BLaER1 treated with 17β-estradiol and CSF1 and Interleukin-3, amounts not matched to agents 10 nM and 100 nM (cell line): ENCODE results near the gene CINP.

Experiments
- H3K27ac ChIP-seq, 11 experiments: shearing (Covaris generic); formaldehyde crosslinking; 2 replicates each; pipeline ENCODE4 v1.8.1; 2022
- H3K27me3 ChIP-seq, 11 experiments: shearing (Covaris generic); formaldehyde crosslinking; 2 replicates each; pipeline ENCODE4 v1.8.1; 2022
- H3K36me3 ChIP-seq, 11 experiments: shearing (Covaris generic); formaldehyde crosslinking; 2 replicates each; pipeline ENCODE4 v1.8.1; 2022
- H3K4me1 ChIP-seq, 10 experiments: shearing (Covaris generic); formaldehyde crosslinking; 2 replicates each; pipeline ENCODE4 v1.8.1; 2022
- H3K4me2 ChIP-seq, 11 experiments: shearing (Covaris generic); formaldehyde crosslinking; 2 replicates each; pipeline ENCODE4 v1.8.1; 2022
- H3K4me3 ChIP-seq, 10 experiments: shearing (Covaris generic); formaldehyde crosslinking; 2 replicates each; pipeline ENCODE4 v1.8.1; 2022
- H3K9ac ChIP-seq, 11 experiments: shearing (Covaris generic); formaldehyde crosslinking; 2 replicates each; pipeline ENCODE4 v1.8.1; 2022
- H3K9me3 ChIP-seq, 11 experiments: shearing (Covaris generic); formaldehyde crosslinking; replicated peaks in 1 of 11; 2 replicates each; pipeline ENCODE4 v1.8.1; 2022
- H4K20me1 ChIP-seq, 11 experiments: shearing (Covaris generic); formaldehyde crosslinking; 2 replicates each; pipeline ENCODE4 v1.8.1; 2022
- Cebpa-rat ChIP-seq, 11 experiments: shearing (Covaris generic); IDR thresholded peaks; 2 replicates each; pipeline ENCODE4 v1.8.1; 2022

The CINP gene

DNA sequence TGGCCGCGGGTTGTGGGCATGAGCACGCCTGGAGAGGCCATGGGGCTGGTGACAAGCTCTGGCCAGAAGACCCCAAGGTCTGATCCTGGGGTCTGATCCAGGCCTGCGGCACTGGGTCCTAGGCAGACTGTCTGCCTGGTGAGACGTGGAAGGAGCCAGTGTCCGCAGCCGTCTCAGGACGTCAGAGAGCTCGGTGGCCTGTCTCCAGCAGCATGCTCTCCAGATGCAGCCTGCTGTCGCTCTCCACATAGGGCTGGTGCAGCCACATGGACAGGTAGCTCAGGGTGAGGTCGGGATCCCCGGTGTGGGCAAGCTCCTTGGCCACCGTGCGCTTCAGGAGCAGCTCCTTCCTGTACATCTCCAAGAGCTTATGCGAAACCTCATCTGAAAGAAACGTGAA is 14.3 kb downstream of the CINP start:
- Histone ChIP-seq H3K36me3 (peaks cover 71 to 100% (median 95%) of the 10 kb centered on the region in 11 experiments), H3K4me3 (no peak overlapping the region), H3K27ac (no peak overlapping the region), H4K20me1 (peaks cover 0 to 14% (median 0%) of the 10 kb centered on the region in 11 experiments; a peak in 3 of 22 replicates), H3K4me2 (no peak overlapping the region), H3K9ac (no peak overlapping the region), H3K27me3 (no peaks in the 10 kb centered on the region), H3K4me1 (no peaks in the 10 kb centered on the region), H3K9me3 (no peaks in the 10 kb centered on the region)
- TF ChIP-seq Cebpa-rat (IDR thresholded peaks at IDR 0.05): no peak

GRCh38 chr14:102346645-102347044 is 16.0 kb downstream of the CINP start:
- H3K4me3 ChIP-seq: no peak overlapping the region
- TF ChIP-seq Cebpa-rat (IDR thresholded peaks at IDR 0.05): no peak
- H3K27ac ChIP-seq: no peak overlapping the region
- H3K4me1 ChIP-seq: no peaks in the 10 kb centered on the region
- peaks cover 79 to 100% (median 96%) of the 10 kb centered on the region in 11 experiments for H3K36me3 ChIP-seq
- peaks cover 0 to 20% (median 0%) of the 10 kb centered on the region in 11 experiments; a peak in 6 of 22 replicates for H4K20me1 ChIP-seq
- H3K27me3 ChIP-seq: no peaks in the 10 kb centered on the region
- no peaks in the 10 kb centered on the region for H3K9me3 ChIP-seq
- no peak overlapping the region for H3K4me2 ChIP-seq
- no peak overlapping the region for H3K9ac ChIP-seq

DNA sequence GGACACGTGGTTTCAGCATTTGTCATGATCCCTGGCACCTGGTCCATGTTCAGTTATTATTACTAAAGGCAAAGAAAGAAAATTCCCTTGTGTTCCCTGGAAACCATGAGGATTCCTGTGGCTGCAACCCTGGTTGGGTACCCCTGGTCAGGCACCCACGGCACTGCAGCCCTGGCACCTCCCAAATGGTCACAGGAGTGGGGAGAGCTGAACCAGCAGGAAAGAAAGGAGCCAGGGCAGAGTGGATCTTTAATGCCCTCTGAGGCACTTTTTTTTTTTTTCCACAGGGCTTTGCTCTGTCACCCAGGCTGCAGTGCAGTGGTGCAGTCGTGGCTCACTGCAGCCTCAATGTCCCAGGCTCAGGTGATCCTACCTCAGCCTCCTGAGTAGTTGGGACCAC is 17.5 kb downstream of the CINP start:
- H3K4me3 ChIP-seq: no peak overlapping the region
- no peak for TF ChIP-seq Cebpa-rat (IDR thresholded peaks at IDR 0.05)
- no peak overlapping the region for H3K9ac ChIP-seq
- H3K27ac ChIP-seq: no peak overlapping the region
- H4K20me1 ChIP-seq: peaks cover 0 to 25% (median 0%) of the 10 kb centered on the region in 11 experiments; a peak in 7 of 22 replicates
- no peaks in the 10 kb centered on the region for H3K9me3 ChIP-seq
- no peak overlapping the region for H3K4me2 ChIP-seq
- H3K4me1 ChIP-seq: no peaks in the 10 kb centered on the region
- H3K36me3 ChIP-seq: peaks cover 88 to 100% (median 99%) of the 10 kb centered on the region in 11 experiments
- no peaks in the 10 kb centered on the region for H3K27me3 ChIP-seq

DNA sequence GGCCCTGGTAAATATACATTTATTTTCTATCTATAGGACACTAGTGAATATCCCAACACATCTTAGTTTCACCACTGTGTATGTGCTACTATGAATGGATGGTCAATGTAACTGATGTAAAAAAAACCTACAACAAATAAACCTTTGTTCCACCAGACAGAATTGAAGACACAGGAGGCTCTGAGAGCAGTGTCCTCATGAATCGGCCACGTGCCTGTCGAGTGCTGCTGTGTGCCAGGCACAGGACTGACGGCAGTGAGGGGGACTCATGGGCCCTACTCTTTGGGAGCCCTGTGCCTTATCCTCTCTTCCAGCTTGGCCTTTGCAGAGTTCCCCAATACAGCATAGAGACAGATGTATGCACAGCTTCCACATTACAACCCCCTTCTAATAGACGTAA is 18.2 kb downstream of the CINP start:
- Histone ChIP-seq H4K20me1 (peaks cover 0 to 25% (median 0%) of the 10 kb centered on the region in 11 experiments; a peak in 7 of 22 replicates), H3K9me3 (no peaks in the 10 kb centered on the region), H3K4me2 (no peak overlapping the region), H3K4me1 (no peaks in the 10 kb centered on the region), H3K27me3 (no peaks in the 10 kb centered on the region), H3K27ac (no peak overlapping the region), H3K4me3 (no peak overlapping the region), H3K36me3 (peaks cover 92 to 100% (median 96%) of the 10 kb centered on the region in 11 experiments), H3K9ac (no peak overlapping the region)
- no peak for TF ChIP-seq Cebpa-rat (IDR thresholded peaks at IDR 0.05)

GRCh38 chr14:102344084-102344483 is 18.6 kb downstream of the CINP start:
- no peaks in the 10 kb centered on the region for H3K27me3 ChIP-seq
- no peak overlapping the region for H3K4me2 ChIP-seq
- TF ChIP-seq Cebpa-rat (IDR thresholded peaks at IDR 0.05): no peak
- H3K9ac ChIP-seq: no peak overlapping the region
- H3K4me1 ChIP-seq: no peaks in the 10 kb centered on the region
- peaks cover 0 to 27% (median 0%) of the 10 kb centered on the region in 11 experiments; a peak in 8 of 22 replicates for H4K20me1 ChIP-seq
- peaks cover 92 to 100% (median 96%) of the 10 kb centered on the region in 11 experiments for H3K36me3 ChIP-seq
- no peak overlapping the region for H3K4me3 ChIP-seq
- H3K27ac ChIP-seq: no peak overlapping the region
- H3K9me3 ChIP-seq: no peaks in the 10 kb centered on the region

- Histone ChIP-seq H3K4me3 (no peak overlapping the region), H3K27ac (no peak overlapping the region), H3K9me3 (no peaks in the 10 kb centered on the region), H3K4me2 (no peak overlapping the region), H3K36me3 (peaks cover 92 to 100% (median 96%) of the 10 kb centered on the region in 11 experiments), H4K20me1 (peaks cover 0 to 31% (median 0%) of the 10 kb centered on the region in 11 experiments; a peak in 8 of 22 replicates), H3K9ac (no peak overlapping the region), H3K27me3 (no peaks in the 10 kb centered on the region), H3K4me1 (no peaks in the 10 kb centered on the region)
- TF ChIP-seq Cebpa-rat (IDR thresholded peaks at IDR 0.05): no peak
Observed at GRCh38 chr14:102342238-102342637, 20.5 kb downstream of the CINP start.

DNA sequence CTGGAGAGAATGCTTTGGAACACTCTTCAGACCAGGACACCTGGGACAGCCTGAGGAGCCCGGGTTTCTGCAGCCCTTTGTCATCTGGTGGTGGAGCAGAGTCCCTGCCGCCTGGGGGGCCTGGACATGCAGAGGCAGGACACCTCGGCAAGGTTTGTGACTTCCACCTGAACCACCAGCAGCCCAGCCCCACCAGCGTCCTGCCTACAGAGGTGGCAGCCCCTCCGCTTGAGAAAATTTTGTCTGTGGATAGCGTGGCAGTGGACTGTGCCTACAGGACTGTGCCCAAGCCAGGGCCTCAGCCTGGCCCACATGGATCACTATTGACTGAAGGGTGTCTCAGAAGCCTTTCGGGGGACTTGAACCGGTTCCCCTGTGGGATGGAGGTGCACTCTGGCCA is 21.1 kb downstream of the CINP start:
- Histone ChIP-seq H3K27ac (no peak overlapping the region), H3K27me3 (no peaks in the 10 kb centered on the region), H3K4me3 (no peak overlapping the region), H3K9ac (no peak overlapping the region), H3K4me2 (no peak overlapping the region), H4K20me1 (peaks cover 0 to 34% (median 0%) of the 10 kb centered on the region in 11 experiments; a peak in 8 of 22 replicates), H3K4me1 (no peaks in the 10 kb centered on the region), H3K9me3 (no peaks in the 10 kb centered on the region), H3K36me3 (peaks cover 92 to 100% (median 96%) of the 10 kb centered on the region in 11 experiments)
- TF ChIP-seq Cebpa-rat (IDR thresholded peaks at IDR 0.05): no peak

GRCh38 chr14:102338724-102339123 is 24.0 kb downstream of the CINP start:
- Histone ChIP-seq H3K9ac (no peak overlapping the region), H3K4me3 (no peak overlapping the region), H3K4me1 (peaks cover 0 to 10% (median 0%) of the 10 kb centered on the region in 10 experiments; a peak in 1 of 20 replicates), H3K36me3 (peaks cover 91 to 100% (median 97%) of the 10 kb centered on the region in 11 experiments), H3K27ac (no peak overlapping the region), H3K27me3 (no peaks in the 10 kb centered on the region), H4K20me1 (peaks cover 0 to 27% (median 2%) of the 10 kb centered on the region in 11 experiments; a peak in 8 of 22 replicates), H3K9me3 (no peaks in the 10 kb centered on the region), H3K4me2 (no peak overlapping the region)
- no peak for TF ChIP-seq Cebpa-rat (IDR thresholded peaks at IDR 0.05)

DNA sequence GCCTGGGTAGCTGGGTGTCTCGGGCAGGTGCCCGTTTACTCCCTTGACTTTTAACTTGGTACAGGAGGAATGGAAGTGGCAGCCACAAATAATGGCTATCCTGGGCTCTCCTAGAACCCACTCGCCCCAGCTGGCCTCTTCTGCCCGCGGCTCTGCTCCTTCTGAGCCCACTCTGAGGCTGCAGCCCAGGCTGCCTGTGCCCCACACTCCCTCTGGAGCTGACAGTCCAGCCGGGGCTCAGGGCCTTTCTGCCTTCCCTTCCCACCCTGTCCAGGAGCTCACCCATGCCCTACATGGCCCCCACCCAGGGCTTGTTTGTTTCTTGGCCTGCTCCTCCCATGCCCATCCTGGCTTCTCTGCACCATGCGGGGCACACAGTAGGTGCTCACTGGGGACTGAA is 27.5 kb downstream of the CINP start:
- H3K4me2 ChIP-seq: no peak overlapping the region
- H3K9me3 ChIP-seq: no peaks in the 10 kb centered on the region
- peaks cover 70 to 98% (median 90%) of the 10 kb centered on the region in 11 experiments for H3K36me3 ChIP-seq
- peaks cover 0 to 24% (median 5%) of the 10 kb centered on the region in 10 experiments; a peak in 9 of 20 replicates for H3K4me1 ChIP-seq
- no peak overlapping the region for H3K4me3 ChIP-seq
- peaks cover 0 to 19% (median 0%) of the 10 kb centered on the region in 11 experiments; a peak in 3 of 22 replicates for H4K20me1 ChIP-seq
- no peak for TF ChIP-seq Cebpa-rat (IDR thresholded peaks at IDR 0.05)
- H3K9ac ChIP-seq: no peak overlapping the region
- no peaks in the 10 kb centered on the region for H3K27me3 ChIP-seq
- H3K27ac ChIP-seq: no peak overlapping the region
